GM19240 (cell line): ENCODE results near the gene METRNL.

ENCODE experiments used
- DNase-seq: peaks from one replicate; pipeline ENCODE4 v3.0.0; 2011; ENCODE audit warnings: low spot score; ENCODE audit not compliant: insufficient read length

Gene METRNL

DNA sequence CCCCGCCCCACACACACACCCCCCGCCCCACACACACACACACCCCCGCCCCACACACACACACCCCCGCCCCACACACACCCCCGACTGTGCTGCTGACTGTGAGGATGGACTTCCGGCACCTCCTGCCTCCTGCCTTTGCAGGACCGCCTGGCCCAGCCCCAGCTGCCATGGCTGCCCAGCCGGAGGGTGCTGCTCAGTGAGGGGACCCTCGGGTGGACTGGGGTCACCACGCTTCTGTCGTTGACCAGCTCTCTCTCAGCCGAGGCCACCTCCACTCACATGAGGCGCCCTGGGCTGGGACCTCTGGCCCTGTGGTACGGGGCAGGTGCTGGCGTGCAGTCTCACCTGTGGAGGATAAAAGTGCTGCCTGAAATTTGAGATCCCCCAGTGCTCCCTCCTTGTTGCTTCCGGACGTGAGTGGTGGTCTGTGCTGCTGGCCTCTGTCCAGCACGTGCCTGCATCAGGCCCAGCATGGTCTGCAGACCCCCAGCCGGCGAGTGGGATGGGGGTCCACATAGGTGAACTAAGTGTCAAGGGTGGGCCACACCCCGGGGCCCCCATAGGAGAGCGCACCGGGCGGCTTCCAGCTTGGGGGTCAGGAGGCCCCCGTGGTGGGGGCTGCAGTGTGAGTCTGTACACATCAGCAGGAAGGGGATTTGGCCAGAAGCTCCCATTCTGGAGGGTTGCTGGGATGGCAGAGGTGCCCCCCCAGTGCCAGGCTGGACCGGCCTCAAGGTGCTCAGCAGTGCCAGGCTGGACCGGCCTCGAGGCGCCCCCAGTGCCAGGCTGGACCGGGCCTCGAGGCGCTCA lies 11.2 kb downstream of the METRNL start:
- no peak for DNase-seq

DNA sequence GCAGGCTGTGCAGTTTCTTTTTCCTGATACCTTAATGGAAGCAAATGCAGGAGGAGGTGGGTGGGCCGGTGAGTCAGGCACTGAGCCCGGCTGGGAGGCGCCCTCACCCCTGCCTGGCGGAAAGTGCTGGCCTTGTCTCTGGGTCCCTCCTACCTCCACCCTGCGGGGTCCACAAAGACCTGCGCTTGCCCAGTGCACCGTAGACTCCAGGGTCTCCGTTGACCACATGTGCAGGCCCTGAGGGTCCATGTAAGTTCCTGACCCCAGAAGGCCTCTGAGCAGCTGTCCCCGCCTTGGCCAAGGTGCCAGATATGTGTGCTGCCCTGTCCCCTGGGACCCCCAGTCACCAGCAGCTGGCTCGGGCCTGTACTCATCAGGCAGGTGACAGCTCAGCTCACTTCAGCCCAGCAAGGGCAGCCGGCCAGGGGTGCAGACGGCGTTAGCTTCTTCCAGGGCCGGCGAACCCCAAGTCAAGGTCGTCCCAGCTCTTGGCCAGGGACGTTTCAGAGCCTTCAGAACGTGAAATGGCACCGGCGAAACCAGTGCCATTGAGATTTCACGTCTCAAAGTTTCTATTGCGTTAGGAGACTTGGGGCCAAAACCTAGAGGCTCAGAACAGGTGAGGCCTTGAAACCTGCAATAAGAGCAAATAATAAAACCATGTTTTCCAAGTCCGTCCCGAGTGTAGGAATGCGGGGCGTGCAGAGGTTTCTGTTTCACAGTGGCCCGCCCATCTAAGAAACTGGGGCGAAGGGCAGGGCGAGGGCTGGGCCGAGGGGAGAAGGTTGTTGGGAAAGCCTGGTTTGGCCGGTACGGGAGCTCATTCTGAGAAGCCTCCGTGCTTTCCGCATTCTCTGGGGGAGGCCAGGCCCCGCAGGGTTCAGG lies 12.1 kb downstream of the METRNL start:
- no peak for DNase-seq

DNA sequence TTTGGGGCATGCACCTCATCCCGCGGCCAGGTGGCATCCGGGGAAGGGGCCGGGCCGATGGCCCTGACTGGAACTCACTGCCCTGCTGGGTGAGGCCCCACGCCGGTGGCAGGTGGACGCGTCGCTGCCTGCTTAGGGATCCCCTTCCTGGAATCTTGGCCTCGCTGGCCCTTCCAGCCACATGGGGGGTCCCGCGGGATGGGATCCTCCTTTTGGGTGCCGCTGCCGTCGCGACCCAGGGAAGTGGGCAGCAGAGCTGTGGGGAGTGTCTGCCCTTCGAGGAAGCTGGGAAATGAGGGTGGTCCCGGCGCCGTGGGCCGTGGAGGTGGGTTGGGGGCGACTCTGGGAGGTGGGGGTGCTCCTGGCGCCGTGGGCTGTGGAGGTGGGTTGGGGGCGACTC lies 12.8 kb downstream of the METRNL start:
- no peak for DNase-seq

DNA sequence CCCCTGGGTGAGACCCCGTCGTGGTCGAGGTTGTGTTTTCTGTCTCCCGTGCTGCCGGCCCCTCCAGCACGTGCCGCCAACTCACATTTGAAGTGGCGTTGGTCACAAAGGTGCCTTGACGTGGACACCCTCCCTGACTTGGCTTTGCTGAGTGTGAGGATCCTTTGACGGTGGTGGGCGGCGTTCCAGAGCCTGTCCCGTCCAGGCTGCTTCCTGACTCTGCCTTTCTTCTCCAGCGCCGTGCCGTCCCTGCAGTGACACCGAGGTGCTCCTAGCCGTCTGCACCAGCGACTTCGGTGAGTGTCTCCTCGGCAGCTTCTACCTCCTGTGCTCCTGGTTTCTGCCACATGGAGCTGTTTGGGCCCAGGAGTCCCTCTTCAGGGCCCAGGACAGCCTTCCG lies 13.5 kb downstream of the METRNL start:
- no peak for DNase-seq

DNA sequence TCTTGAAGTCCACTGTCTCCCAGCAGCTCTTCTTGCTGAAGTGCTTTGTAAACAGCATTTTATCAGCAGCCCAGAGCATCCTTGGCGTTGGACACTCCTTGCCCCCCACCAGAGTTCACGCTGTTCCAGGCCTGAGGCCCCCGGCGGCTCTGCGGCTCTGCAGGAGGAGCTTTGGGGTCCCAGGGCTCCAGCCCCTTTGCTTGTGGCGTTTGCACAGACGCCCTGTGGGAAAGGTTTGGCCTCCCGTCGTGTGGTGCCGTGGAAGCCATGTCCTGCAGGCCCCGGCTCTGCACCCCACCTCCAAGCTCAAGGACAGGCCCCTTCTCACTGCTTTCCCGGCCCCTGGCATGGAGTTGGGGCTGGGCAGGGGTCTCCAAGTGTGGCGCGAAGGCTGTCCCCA lies 14.1 kb downstream of the METRNL start:
- no peak for DNase-seq

DNA sequence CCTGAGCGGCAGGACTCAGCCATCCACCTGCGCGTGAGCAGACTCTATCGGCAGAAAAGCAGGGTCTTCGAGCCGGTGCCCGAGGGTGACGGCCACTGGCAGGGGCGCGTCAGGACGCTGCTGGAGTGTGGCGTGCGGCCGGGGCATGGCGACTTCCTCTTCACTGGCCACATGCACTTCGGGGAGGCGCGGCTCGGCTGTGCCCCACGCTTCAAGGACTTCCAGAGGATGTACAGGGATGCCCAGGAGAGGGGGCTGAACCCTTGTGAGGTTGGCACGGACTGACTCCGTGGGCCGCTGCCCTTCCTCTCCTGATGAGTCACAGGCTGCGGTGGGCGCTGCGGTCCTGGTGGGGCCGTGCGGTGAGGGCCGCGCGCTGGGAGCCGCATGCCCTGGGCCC lies 14.9 kb downstream of the METRNL start:
- DNase-seq: no peak

DNA sequence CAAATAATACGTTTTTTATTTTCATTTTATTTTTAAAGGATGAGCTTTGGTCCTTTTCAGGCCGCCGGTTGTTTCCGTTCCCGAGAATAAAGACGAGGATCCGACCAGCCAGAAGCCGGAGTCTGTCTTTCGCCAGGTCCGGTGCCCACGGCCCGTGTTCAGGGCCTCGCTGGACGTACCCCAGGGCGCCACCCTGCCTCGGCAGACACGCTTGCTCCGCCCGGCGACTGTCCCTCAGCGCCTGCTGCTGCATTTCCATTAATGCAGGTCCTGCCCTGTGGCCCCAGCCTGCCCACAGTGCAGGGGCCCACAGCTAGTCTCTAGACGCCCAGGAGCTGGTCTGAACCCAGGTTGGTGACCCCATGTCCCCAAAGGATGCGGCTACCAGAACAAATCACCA lies 15.6 kb downstream of the METRNL start:
- DNase-seq: no peak

DNA sequence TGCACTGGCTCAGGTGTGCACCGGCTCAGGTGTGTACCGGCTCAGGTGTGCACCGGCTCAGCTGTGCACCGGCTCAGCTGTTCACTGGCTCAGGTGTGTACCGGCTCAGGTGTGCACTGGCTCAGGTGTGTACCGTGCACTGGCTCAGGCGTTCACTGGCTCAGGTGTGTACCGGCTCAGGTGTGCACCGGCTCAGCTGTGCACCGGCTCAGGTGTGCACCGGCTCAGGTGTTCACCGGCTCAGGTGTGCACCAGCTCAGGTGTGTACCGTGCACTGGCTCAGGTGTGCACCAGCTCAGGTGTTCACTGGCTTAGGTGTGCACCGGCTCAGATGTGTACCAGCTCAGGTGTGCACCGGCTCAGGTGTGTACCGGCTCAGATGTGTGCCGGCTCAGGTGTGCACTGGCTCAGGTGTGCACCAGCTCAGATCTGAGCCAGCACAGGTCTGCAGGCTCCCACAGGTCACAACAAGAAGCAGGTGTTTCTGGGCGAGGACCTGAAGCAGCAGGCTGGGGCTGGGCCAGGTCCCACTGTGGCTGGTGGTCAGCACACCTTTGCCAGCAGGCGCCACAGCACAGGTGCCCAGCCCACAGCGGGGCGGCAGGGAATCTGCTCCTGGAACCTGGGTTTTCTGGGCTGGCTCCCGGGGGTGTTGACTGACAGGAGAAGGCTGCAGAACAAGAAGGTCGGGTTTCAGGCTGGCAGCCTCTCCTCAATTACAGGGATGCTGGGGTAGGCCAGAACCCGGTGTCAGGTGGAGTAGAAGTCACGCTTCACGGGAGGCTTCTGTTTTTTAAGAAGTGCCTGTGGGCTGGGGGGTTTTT lies 17.2 kb downstream of the METRNL start:
- DNase-seq: no peak

DNA sequence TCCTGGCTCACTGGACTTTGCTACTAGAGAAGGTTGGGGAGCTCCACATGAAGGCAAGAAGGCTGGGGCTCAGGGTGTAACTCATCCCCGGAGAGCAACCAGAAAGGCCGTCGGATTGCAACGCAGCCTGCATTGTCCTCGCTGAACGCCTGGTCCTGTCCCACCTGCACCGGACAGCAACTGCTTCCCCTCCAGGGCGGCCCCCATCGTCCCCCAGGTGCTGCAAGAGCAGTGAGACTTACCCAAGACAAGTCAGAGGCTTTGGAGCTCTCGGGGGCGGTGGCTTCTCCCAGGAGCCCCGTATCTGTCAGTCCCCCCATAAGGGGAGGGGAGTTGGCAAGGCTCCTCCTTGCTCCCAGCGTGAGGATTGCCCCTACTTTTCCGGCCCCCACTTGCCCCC lies 18.4 kb downstream of the METRNL start:
- DNase-seq: no peak

DNA sequence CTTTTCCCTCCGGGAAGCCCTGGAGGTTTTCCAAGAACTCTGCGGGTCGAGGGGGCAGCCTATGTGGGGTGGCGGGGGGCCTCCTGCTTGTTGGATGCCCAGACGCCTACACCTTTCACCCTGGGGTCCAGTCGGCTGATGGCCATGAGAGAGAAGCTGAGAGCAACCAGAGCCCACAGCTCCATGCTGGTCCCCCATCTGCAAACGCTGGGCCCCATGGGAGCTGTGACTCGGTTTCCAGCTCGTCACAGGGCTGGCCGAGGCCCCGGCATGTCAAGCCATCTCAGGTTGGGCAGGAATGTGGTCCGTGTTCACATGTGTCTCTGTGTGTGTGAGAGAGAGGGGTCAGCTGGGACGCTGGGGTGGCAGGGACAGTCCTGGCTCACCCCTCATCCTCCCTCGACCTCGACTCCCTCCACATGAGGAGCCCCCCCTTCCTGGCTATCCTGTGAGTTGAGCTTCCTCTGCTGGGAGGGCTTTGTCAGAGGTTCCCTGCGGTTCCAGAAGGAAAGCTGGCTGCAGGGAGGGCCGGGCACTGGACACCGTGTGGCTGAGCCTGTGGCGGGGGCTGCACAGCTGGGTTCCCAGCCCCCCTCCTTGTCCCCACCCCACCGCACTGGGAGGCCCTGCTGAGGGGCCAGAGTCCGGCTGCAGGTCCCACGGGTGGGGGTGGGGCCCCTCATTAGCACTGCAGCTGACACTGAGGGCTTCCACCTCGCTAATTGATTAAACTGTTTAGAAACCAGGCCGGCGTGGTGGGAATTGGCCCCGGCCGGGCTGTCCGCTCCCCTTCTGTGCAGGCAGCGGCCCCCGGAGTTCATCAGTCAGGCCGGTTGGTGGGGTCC lies 19.1 kb downstream of the METRNL start:
- no peak for DNase-seq

DNA sequence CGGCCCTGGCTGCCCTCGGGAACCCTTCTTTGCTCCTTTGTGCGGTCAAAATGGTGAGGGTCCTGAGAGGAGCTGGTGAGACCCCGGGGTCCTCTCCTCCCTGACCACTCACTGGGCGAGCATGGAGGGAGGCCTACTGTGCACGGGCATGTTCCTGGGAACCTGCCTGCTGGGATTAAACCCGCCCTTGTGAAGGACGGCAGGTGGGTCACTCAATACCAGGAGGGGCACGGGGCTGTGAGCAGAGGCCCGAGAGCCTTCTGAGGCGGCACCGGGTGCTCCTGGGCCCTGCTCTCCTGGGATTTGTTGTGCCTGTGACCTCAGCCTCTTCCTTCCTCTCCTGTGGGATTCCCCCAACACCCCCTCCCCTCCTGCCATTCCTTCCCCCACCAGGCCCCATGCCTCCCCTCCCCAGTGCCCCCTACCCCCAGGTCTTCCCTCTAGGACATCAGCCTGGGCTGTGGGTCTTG lies 19.7 kb downstream of the METRNL start:
- no peak for DNase-seq

DNA sequence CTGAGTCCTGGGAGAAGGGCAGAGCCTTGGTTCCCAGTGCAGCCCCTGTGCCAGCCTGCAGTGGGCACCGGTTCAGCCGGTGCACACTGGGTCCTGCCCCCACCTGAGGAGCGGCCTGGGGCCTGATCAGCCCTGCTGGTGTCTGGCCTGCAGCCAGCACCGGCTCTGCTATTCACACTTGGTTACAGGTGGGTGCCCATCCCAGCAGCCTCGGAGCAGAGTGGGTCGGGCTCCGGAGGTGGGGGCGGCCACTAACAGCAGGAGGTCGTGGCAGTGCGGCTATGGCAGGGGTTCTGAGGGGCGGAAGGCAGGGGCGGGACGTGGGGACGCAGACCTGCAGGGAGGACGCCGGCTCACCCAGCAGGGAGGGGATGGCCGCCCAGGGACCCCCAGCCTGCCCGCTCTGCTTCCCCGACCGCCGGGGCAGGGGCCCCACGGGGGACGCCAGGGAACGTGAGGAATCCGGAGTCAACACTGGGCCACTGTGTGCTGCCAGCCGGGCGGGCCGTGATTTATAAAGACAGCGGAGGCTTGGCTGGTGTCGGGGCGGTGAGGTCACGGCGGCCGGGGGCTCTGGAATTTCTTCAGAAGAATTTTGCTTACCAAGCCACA lies 20.3 kb downstream of the METRNL start:
- DNase-seq: no peak

DNA sequence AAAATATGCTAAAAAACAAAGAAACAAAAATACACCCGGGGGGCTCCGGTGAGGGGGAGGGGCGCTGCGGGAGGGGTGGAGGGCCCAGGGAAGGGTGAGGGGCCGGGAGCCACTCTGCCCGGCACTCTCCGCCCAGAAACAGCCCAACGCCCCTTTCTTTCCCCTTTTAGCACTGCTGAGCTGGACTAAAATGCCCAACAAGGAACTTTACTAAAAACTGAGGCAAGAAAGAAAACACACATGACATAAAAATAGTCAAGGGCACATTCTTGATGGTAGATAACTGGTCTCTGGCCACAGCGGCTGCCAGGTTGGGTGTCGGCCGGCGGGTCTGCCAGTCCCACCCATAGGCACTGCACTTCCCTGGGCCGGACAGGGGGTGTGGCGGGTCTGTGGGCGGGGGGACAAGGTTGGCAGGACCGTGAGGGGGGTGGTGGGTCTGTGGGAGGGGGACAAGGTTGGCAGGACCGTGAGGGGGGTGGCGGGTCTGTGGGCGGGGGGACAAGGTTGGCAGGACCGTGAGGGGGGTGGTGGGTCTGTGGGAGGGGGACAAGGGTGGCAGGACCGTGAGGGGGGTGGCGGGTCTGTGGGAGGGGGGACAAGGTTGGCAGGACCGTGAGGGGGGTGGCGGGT lies 20.9 kb downstream of the METRNL start:
- DNase-seq: no peak

DNA sequence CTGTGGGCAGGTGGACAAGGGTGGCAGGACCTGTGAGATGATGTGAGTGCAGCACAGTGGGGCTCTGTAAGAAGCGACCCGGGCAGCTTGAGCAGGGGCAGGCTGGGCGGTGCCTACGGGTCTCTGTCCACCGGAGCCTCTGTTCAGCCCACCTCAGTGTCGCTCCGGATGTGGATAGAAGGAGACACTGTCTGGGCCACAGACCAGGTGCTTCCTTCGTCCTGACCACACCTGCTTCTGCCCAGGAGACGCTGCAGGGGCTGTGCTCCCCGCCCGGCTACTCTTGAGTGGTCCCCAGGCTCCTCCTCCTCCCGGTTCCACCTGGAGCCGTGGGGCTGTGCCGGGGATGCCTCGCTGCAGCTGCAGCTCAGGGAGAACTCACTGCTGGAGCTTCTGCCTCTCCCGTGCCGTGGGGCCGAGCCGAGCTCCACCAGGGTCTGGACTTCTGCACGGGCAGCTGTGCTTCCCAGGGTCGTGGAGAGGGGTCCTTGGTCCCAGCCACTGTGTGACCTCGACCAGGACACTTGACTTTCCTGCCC lies 21.5 kb downstream of the METRNL start:
- no peak for DNase-seq

DNA sequence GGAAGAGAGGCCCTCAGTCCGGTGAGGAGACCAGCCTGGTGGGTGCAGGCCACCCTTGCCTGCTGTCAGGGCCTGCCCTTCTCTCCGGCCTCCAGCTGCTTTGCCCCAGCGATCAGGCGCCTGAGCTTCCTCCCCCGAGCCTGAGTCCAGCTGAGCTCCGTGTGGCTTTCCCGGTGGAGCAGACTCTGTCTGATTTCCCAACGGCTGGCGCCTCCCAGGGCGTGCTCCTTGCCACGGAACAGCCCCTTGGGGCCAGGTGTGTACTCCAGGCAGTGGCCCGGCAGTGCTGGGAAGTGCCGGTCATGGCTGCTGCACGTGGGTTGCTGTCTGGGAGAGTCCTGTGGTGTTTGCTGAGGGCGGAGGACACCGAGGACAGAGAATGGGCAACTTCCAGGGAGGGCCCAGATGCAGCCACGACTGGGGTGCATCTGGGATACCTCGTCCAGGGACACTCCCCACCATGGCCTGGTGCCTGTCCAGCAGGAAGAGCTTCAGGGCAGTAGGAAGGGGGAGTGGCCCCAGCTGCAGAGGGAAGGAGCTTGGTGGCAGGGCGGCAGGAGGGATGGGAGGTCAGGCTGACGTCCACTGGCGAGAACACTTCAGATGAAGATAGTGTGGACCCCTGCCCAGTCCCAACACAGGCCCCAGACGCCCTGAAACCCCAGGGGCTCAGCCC lies 22.5 kb downstream of the METRNL start:
- no peak for DNase-seq

DNA sequence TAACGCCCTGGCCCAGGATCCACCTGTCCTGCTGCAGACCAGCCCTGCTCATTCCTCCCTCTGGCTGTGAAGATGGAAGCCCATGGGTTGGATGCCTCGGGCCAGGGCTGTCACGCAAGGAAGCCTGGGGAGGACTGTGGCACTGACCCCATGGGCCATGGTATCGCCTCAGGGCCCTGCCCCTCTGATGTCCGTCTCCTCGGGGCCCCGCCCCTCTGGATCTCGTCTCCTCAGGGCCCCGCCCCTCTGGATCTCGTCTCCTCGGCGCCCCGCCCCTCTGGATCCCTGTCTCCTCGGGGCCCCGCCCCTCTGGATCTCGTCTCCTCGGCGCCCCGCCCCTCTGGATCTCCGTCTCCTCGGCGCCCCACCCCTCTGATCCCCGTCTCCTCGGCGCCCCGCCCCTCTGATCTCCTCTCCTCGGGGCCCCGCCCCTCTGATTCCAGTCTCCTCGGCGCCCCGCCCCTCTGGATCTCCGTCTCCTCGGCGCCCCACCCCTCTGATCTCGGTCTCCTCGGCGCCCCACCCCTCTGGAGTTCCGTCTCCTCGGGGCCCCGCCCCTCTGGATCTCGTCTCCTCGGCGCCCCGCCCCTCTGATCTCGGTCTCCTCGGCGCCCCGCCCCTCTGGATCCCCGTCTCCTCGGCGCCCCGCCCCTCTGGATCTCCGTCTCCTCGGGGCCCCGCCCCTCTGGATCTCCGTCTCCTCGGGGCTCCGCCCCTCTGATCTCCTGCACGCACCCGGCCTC lies 24.0 kb downstream of the METRNL start:
- no peak for DNase-seq

DNA sequence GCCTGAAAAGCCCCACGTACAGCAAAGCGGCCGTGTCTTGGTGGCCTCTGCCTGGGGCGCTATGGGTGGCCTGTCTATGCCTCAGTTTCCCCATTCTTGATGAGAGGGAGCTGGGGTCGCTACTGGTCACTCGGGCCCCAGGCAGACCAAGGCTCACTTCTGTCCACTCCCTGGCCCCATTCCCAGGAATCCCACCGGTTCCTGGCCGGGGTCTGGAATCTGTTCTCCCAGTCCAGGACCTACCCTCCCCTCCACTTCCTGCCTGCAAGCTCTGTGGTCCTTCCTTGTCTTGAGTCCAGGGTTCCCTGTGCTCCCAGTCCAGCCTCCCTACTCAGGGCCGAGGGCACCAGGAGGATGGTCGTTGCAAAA lies 24.5 kb downstream of the METRNL start:
- no peak for DNase-seq
